Umbilical cord (tissue), 2 donors: Measurements from ENCODE around the gene PAQR4. TPM values are rescaled to one million over a fixed set of nuclear protein-coding genes. Genes with fewer than 3 reads are reported as not detected.
"Not testable (repeated sequence)": the region's sequence is repeated elsewhere in the genome, so short reads cannot be mapped to it uniquely, and the experiment has no call there.

Experiments used
- DNase-seq: peaks from one replicate; pipeline ENCODE4 v3.0.0-alpha.2; 2015; ENCODE audit warnings: low spot score
- total RNA-seq: library from RNA; depleted of rRNA; stranded (reverse); fragments of >200 nt; gene quantifications from one replicate; pipeline ENCODE4 v1.2.3, GENCODE V29; 2014; ENCODE audit warnings: low replicate concordance; ENCODE audit not compliant: insufficient read depth

Gene PAQR4
- total RNA-seq = 5.8 TPM

DNA sequence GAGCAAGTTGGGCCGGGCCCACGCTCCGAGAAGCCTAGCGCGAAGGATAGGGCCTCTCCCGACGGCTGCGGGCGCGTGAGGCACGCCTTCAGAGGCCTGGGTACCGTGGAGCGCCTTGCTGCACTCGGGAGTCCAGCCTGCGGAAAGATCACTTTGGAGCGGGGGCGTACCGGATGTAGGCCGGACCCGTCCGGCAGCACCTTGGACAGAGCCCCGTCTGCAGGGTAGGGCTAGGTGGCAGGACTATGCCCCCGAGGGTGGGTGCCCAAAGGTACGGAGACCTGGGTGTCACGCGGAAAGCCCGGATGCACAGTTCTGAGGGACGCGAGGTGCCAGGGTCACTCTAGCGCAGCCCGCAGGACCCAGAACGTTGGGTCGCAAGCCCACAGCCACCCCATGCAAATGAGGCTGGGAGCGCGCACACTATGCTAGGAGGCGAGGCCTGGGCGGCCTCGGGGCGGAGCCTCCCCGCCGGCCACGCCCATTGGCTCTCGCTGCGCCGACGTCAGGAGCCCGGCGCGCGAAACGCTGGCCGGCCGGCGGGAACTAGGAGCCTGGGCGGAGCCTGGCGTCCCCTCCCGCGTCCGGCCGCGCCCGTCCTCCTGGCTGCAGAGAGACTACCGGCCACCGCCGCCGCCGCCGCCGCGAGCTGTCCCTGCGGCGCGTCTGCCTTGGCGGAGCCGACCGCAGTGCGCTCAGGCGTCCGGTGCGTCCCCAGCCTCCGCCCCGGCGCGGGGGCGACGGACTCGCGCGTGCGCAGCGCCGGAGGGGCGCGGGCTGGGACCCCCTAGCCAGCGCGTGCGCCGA is at the start of gene PAQR4:
TSS of gene PAQR4 (plus strand) at position 611 of the 807 bp plus-strand sequence. CDS start 327 bp downstream, outside the sequence.
- DNase-seq = peak; percentile 83

DNA sequence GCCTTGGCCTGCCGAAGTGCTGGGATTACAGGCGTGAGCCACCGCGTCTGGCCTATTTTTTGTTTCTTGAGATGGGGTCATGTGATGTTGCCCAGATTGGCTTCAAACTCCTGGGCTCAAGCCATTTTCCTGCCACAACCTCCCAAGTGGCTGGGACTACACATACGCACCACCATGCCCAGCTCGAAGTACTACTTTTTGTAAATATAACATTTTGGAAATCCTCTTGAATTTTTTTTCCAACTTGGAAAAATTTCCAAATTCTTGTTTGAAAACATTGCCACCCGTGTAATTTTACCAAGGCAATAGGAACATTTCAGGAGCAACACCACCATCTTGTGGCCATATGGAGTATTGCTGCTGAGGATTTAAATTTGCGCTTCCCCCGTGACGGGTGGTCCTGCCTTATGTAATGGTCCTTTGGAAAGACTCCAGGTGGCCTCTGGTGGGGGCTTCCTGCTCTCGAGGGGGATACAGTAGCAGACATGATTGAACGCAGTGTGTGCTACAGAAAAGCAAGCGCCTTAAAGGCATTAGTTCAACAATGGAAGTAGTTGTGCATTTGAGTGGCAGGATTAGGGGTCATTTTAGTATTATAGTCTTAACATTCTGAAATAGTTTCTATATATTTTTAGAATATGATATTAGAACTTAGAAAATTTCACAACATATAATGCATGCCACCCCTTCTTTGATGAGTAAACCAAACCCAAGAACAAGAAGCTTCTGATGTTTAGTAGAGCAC is 49.5 kb upstream of the PAQR4 start:
- DNase-seq = peak; percentile 77

DNA sequence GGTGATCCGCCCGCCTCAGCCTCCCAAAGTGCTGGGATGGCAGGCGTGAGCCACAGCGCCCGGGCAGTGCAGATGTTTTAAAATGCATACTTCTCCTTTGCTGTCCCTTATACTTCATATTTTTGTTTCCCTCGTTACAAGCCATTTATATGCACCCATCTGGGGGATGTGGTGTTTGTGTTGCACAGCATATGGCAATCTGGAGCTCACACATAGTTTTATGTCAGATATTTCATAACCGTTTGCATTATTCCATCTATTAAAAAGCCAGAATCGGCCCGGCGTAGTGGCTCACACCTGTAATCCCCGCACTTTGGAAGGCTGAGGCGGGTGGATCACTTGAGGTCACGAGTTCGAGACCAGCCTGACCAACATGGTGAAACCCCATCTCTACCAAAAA is 45.7 kb upstream of the PAQR4 start:
- no peak for DNase-seq

DNA sequence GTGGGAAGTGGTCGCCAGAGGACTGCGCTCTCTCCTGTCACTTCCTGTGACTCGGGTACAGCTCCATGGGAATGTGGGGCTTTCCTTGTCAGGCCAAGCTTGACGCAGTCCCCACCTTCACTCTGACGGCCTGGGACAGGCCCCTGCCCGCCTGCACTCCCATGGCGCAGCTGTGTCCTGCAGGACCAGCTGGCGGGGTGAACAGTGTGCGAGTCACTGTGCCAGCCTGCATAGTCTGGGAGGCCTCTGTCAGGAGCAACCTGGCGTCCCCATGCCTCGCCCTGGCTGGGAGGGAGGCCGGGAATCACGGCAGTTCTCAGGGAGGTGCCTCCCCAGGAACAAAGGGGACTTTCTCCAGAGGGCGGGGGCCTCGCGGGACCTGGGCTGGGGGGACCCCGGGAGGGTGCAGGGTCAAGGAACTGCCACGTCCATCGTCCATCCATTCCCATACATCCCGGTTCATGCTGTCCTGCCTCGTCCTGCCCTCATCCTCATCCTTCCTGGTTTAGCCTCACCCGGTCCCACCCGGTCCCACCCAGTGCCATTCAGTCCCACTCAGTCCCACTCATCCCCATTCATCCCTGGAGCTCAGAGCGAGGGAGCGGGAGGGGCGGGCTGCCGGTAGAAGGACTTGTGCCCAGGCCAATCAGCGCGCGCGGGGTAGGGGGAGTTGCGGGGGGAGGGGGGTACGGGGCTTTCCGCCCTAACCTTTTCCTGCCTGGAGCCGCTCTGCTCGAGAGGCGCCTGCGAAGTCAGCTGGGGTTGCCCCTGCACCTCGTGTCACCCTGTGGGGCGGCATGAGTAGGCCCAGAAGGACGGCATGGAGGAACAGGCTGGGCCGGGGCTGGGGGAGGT is 44.0 kb upstream of the PAQR4 start:
- peak; percentile 28 for DNase-seq

DNA sequence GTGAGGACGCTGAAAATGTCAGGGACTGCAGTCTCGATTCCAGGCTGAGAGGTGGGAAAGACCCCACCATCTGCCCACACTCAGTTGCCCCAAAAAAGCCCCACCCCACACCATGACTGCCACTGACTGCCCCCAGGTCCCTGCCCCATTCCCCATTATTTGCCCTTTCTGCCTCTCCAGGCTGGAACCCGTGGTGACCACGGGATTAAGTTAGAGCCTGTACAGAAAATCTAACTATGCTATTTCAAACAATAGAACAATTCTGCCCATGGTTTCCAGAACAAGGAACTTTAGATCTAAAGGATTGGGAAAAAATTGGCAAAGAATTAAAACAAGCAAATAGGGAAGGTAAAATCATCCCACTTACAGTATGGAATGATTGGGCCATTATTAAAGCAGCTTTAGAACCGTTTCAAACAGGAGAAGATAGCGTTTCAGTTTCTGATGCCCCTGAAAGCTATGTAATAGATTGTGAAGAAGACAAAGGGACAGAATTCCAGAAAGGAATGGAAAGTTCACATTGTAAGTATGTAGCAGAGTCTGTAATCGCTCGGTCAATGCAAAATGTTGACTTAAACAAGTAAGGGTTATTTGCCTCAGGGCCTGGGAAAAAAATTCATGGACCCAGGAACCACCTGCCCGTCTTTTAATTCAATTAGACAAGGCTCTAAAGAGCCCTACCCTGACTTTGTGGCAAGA is 43.0 kb upstream of the PAQR4 start:
- DNase-seq = no peak

DNA sequence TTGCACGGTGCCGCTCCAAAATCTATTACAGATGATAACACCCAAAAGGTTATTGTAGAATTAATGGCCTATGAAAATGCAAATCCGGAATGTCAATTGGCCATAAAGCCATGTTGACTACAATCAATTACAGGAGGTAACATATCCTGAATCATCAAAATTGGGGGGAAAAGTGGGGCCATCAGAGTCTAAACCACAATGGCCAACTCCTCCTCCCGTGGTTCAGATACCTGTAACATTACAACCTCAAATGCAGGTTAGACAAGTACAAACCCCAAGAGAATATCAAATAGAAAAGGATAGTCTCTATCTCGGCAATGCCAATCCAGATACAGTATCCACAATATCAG is 42.5 kb upstream of the PAQR4 start:
- no peak for DNase-seq

DNA sequence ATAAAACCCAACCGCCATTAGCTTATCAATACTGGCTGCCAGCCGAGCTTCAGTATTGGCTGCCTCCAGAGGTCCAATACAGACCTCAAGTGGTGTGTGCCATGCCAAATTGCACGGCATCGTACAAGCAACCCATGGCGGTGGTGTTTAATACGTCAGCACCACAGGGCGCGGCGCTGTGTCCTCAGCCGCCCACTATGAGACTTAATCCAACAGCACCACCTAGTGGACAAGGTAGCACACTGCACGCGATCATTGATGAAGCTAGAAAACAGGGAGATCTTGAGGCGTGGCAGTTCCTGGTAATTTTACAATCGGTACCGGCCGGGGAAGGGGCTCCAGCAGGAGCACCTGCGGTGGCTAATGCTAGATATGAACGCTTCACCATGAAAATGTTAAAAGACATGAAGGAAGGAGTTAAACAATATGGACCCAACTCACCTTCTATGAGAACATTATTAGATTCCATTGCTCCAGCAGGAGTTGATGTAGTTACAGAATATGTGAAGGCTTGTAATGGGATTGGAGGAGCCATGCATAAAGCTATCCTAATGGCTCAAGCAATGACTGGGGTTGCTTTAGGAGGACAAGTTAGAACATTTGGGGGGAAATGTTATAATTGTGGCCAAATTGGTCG is 42.0 kb upstream of the PAQR4 start:
- DNase-seq = peak; percentile 84

DNA sequence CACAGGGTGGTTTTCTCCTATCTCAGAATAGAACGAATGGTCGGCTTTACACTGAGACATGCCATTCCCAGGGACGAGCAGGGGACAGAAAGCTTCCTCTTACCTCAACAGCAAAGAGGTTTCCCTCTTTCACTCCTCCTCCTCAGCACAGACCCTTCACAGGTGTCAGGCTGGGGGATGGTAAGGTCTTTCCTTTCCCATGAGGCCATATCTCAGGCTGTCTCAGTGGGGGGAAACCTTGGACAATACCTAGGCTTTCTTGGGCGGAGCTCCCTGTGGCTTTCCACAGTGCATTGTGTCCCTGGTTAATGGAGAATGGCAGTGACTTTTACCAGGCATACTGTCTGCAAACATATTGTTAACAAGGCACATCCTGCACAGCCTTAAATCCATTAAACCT is 41.0 kb upstream of the PAQR4 start:
- not testable (repeated sequence) for DNase-seq

DNA sequence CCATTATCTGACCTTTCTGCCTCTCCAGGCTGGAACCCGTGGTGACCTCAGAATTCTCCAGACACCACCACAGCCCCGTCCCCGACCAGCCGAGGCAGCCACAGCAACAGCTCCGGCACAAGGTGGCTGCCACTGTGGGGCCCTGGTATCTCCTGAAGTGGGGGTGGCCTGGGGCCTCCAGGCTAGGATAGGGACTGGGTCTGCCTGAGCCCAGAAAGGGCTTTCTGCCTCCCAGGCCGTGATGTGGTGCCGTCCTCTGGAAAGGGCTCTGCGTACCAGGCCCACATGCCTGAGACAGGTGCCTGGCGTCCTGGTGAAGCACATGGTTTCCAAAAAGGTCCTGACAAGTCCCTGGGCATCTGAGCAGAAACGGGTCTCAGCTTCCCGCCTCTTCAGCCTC is 40.4 kb upstream of the PAQR4 start:
- DNase-seq = no peak

DNA sequence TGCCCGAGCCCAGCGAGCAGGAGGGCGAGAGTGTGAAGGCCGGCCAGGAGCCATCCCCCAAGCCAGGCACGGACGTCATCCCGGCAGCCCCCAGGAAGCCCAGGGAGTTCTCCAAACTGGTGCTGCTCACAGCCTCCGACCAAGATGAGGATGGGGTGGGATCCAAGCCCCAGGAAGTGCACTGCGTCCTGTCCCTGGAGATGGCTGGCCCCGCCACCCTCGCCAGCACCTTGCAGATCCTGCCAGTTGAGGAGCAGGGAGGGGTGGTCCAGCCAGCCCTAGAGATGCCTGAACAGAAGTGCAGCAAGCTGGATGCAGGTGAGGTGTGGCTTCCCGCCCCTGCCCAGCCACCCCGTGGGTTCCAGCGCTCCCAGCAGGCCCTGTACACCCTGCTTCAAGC is 39.5 kb upstream of the PAQR4 start:
- no peak for DNase-seq

DNA sequence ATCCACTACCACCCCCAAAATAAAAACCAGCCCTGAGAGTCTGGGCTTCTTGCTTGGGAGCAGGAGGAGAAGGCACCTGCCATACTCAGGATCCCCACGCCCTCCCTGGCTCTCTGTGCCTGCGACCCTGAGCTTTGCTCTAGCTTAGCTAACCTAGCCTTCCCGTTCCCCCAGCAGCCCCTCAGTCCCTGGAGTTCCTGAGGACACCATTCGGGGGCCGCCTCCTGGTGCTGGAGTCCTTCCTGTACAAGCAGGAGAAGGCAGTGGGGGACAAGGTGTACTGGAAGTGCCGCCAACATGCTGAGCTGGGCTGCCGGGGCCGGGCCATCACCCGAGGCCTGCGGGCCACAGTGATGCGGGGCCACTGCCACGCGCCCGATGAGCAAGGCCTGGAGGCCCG is 38.9 kb upstream of the PAQR4 start:
- DNase-seq = no peak

DNA sequence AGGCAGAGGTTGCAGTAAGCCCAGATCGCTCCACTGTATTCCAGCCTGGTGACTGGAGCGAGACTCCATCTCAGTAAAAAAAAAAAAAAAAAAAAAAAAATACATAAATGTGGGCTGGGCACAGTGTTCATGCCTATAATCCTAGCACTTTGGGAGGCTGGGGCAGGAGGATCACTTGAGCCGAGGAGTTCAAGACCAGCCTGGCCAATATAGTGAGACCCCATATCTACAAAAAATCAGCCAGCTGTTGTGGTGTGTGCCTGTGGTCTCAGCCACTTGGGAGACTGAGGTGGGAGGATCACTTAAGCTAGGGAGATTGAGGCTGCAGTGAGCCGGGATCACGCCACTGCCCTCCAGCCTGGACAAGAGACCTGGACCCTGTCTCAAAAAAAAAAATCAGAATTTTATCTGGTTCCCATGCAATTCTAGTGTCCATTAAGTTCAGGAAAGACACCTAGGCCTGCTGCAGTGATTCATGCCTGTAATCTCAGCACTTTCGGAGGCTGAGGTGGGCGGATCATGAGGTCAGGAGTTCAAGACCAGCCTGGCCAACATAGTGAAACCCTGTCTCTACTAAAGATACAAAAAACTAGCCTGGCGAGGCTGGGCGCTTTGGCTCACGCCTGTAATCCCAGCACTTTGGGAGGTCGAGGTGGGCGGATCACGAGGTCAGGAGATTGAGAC is 37.8 kb upstream of the PAQR4 start:
- DNase-seq = not testable (repeated sequence)

DNA sequence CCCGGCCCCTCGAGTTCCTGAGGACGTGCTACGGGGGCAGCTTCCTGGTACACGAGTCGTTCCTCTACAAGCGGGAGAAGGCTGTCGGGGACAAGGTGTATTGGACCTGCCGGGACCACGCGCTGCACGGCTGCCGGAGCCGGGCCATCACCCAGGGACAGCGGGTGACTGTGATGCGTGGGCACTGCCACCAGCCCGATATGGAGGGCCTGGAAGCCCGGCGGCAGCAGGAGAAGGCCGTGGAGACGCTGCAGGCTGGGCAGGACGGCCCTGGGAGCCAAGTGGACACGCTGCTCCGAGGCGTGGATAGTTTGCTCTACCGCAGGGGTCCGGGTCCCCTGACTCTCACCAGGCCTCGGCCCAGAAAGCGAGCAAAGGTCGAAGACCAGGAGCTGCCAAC is 36.0 kb upstream of the PAQR4 start:
- DNase-seq = no peak

DNA sequence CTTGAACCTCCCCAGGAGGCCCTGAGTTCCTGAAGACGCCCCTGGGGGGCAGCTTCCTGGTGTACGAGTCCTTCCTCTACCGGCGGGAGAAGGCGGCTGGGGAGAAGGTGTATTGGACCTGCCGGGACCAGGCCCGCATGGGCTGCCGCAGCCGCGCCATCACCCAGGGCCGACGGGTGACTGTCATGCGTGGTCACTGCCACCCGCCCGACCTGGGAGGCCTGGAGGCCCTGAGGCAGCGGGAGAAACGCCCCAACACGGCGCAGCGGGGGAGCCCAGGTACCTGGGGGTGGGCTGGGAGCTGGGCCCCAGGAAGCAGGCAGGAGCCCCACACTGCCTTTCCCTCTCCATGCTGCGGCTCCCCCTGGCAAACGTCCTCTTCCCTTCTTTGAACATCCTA is 35.4 kb upstream of the PAQR4 start:
- no peak for DNase-seq

DNA sequence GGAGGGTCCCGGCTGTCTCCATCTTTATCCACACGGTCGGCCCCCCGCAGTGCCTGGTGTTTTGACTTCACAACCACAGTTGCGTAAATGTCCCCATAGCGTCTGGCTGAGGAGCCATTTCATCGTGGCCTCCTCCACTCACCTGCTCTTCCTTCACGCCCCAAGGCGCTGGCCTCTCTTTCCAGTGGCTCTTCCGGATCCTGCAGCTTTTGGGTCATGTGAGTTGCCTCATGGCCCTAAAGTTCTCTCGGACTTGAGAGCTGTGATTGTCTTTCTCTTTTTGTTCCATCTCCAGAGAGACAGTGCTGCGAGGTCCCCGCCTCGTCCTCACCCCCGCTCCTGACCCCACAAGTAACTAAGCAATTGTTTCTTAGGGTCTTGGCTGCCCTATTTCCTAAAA is 34.7 kb upstream of the PAQR4 start:
- no peak for DNase-seq

DNA sequence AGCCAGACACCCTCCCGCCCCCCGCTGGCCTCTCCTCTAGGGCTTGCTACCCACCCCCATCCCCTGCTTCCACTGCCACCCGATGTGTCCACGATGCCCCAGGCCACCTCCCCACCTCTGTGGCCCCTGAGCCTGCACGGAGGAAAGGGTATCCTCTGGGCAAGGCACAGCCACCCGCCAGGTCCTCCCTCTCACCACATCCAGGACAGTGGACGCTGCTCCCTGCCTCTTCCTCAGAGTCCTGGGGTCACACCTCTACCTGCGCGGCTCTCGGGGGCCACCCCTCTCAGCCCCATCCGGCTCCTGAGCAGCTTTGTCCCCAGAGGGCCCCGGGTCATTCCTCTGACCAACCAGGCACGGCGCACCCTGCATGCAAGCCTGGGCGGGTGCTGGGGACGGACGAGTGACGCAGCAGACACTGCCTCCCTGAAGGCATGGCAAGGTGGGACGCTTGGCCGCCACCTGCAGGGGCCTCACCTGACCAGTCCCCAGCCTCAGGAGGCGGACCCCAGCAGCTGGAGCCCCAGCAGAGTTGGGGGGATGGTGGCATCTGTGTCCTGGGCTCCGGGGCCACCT is 32.6 kb upstream of the PAQR4 start:
- no peak for DNase-seq

DNA sequence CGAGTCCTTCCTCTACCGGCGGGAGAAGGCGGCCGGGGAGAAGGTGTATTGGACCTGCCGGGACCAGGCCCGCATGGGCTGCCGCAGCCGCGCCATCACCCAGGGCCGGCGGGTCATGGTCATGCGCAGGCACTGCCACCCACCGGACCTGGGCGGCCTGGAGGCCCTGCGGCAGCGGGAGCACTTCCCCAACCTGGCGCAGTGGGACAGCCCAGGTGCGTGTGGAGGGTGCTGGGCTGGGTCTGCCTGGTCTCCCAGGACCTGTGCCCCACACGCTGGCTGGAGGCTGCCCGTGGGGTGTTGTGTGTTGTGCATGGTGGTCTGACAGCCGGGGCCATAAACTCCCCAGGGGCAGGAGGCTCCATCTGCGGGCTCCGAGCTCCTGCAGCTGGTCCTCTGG is 32.0 kb upstream of the PAQR4 start:
- DNase-seq = no peak

DNA sequence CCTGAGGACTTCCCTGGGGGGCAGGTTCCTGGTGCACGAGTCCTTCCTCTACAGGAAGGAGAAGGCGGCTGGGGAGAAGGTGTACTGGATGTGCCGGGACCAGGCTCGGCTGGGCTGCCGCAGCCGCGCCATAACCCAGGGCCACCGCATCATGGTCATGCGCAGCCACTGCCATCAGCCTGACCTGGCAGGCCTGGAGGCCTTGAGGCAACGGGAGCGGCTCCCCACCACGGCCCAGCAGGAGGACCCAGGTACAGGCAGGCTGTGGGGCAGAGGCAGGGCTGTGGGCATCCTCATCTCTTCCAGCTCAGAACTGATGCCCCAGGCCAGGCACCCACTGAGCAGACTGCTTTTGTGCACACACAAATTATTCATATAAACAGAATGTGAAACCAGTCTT is 30.9 kb upstream of the PAQR4 start:
- DNase-seq = no peak

DNA sequence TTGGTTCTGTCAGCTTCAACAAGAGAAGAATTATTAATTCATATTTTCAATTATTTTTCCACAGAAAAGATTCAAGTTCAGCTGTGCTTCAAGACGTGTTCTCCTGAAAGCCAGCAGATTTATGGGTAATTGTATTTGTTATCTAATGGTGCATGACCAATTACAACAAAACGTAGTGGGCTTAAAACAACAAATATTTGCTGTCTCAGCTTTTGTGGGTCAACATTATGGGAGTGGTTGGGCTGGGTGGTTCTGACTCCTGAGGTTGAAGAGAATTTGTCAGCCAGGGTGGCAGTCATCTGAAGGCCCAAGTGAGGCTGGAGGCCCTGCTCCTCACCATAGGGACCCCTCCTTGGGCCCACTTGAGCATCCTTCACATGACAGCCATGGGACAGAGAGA is 29.2 kb upstream of the PAQR4 start:
- no peak for DNase-seq

DNA sequence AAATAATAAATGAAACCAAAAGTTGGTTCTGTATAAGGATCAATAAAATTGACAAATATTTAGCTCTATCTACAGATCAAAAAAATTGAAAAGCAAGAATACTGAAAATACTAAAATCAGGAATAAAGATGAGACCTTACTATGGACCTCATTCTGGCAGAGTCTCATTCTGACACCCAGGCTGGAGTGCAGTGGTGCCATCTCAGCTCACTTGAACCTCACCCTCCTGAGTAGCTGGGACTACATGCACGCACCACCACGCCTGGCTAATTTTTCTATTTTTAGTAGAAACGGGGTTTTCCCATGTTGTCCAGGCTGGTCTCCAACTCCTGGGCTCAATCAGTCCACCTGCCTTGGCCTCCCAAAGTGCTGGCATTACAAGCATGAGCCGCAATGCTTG is 27.1 kb upstream of the PAQR4 start:
- DNase-seq = no peak
